ENCODE data around the gene IDH2. TPM values are rescaled to one million over a fixed set of nuclear protein-coding genes. Genes with fewer than 3 reads are reported as not detected.
"Not testable (repeated sequence)": the region's sequence is repeated elsewhere in the genome, so short reads cannot be mapped to it uniquely, and the experiment has no call there.

Gene IDH2
- total RNA-seq, 4 donors from 2014 or later = 15.7 to 41.4 (median 20.3) TPM

DNA sequence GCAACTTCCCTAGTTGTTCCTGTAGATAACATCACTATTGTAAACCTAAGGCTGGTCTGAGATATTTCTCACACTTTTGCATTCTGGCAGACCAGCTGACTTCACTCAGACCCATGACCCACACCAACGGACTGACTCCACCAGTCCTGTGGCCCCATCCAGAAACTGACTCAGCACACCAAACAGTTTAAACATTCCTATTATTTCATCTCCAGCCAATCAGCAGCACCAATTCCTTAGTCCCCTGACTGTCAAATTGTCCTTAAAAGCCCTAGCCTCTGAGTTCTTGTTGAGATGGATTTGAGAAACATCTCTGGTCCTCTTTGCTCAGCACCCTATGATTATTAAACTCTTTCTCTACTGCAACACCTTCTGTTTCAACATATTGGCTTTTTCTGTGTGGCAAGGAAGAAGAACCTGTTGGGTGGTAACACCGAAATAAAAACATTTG, 12.2 kb upstream of the IDH2 start:
- no peak for DNase-seq (ENCODE audit: low spot score in 2 of 2)
- Histone ChIP-seq H3K36me3 (no peaks in the 10 kb centered on the region), H3K9me3 (peaks cover 0 to 22% (median 2%) of the 10 kb centered on the region in 4 donors), H3K27ac (no peak overlapping the region), H3K27me3 (no peaks in the 10 kb centered on the region), H3K4me3 (no peak overlapping the region), H3K4me1 (no peaks in the 10 kb centered on the region)
- whole genome bisulfite sequencing, 2 donors = 41 to 70% methylated on average over 2 of the region's 2 CpGs
- TF ChIP-seq, protein P1, sequence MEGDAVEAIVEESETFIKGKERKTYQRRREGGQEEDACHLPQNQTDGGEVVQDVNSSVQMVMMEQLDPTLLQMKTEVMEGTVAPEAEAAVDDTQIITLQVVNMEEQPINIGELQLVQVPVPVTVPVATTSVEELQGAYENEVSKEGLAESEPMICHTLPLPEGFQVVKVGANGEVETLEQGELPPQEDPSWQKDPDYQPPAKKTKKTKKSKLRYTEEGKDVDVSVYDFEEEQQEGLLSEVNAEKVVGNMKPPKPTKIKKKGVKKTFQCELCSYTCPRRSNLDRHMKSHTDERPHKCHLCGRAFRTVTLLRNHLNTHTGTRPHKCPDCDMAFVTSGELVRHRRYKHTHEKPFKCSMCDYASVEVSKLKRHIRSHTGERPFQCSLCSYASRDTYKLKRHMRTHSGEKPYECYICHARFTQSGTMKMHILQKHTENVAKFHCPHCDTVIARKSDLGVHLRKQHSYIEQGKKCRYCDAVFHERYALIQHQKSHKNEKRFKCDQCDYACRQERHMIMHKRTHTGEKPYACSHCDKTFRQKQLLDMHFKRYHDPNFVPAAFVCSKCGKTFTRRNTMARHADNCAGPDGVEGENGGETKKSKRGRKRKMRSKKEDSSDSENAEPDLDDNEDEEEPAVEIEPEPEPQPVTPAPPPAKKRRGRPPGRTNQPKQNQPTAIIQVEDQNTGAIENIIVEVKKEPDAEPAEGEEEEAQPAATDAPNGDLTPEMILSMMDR (IDR thresholded peaks at IDR 0.05) = no peak
- TF ChIP-seq EP300 (IDR thresholded peaks at IDR 0.05) (no peak), POLR2A (IDR thresholded peaks at IDR 0.05) (no peak)

DNA sequence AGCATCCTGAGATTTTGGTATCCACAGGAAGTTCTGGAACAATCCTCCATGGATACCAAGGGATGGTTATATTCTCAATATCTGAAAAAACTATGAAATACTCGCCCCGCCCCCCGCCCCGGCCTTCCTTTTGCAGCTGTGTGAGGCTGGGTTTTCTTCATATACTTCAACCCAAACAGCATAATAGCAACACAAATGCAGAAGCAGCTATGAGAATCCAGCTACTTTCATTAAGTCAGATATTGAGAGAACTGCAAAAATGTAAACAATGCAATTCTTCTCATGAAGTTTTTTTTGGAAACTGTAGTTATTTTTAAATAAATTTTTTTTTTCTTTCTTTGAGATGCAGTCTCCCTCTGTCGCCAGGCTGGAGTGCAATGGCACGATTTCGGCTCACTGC, 10.9 kb upstream of the IDH2 start:
- no peaks in the 10 kb centered on the region for H3K4me1 ChIP-seq
- no peaks in the 10 kb centered on the region for H3K36me3 ChIP-seq
- peaks cover 0 to 22% (median 2%) of the 10 kb centered on the region in 4 donors for H3K9me3 ChIP-seq
- no peak for DNase-seq (ENCODE audit: low spot score in 2 of 2)
- H3K27ac ChIP-seq = no peak overlapping the region
- WGBS, 2 donors = 59 to 74% methylated on average over 7 of the region's 7 CpGs
- no peaks in the 10 kb centered on the region for H3K27me3 ChIP-seq
- H3K4me3 ChIP-seq = no peak overlapping the region
- TF ChIP-seq, protein P1 (IDR thresholded peaks at IDR 0.05) = no peak
- TF ChIP-seq EP300 (IDR thresholded peaks at IDR 0.05) (no peak), POLR2A (IDR thresholded peaks at IDR 0.05) (no peak)

DNA sequence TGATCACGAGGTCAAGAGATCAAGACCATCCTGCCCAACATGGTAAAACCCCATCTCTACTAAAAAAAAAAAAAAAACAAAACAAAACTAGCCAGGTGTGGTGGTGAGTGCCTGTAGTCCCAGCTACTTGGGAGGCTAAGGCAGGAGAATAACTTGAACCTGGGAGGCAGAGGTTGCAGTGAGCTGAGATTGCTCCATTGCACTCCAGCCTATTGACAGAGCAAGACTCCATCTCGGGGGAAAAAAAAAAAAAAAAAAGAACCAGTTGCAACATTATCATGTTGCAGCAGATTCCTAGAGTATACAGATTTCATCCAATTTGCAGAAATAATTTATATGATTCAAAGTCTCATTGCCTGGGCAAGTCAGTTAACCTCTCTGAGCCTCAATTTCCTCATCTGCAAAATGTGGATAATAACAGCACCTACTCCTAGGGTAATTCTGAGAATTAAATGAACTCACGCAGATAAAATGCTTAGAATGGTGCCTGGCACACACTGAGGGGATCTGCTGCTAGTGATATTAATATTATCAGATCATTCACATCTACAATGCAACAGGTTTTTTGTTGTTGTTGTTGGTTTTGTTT, 7.0 kb upstream of the IDH2 start:
- not testable (repeated sequence) for H3K4me1 ChIP-seq; DNase-seq (ENCODE audit: low spot score in 2 of 2)
- WGBS, 2 donors = 61 to 74% methylated on average over 3 of the region's 3 CpGs

DNA sequence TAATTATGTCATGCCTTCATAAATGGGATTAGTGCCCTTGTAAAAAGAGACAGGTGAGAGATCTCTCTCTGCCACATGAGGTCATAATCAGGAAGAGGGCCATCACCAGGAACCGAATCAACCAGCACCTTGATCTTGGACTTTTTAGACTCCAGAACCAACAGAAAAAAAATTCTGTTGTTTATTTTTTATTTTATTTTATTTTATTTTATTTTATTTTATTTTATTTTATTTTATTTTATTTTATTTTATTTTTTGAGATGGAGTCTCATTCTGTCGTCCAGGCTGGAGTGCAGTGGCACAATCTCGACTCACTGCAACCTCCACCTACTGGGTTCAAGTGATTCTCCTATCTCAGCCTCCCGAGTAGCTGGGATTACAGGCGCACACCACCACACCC, 5.8 kb upstream of the IDH2 start:
- H3K27ac ChIP-seq; H3K36me3 ChIP-seq; H3K9me3 ChIP-seq; H3K4me3 ChIP-seq; H3K4me1 ChIP-seq; DNase-seq (ENCODE audit: low spot score in 2 of 2); H3K27me3 ChIP-seq: not testable (repeated sequence)
- 88 to 99% methylated on average over 5 of the region's 5 CpGs for WGBS, 2 donors

More for the DNA sequence above, 7.0 kb upstream of the IDH2 start:
- not testable (repeated sequence) for H3K9me3 ChIP-seq, H3K36me3 ChIP-seq, H3K27ac ChIP-seq, H3K27me3 ChIP-seq, H3K4me3 ChIP-seq

DNA sequence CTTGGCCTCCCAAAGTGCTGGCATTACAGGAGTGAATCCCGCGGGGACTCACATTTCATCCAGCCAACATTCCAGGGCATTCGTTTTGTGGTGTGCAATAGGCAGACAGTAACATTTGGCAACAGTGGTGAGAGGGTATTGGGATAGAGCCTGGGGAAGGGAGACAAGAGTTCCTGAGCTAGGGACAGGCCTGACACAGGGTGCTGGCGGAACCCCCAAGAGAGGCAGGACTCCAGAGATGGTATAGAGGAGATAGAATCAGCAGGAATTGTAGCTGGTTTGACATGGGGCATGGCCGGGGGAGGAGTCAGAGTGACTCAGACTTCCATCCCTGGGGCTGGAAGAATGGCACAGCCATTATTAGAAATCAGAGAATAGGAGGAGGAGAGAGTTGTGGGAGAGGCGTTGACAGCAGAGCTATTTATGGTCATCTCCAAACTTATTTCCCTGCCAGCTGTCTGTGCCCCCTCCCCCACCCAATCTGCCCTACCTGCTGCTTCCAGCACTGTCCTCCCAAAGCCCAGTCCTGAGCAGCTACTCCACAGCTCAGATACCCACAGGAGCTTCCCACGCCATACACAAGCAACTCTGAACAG, 4.4 kb upstream of the IDH2 start:
- no peak overlapping the region for H3K4me3 ChIP-seq
- H3K27ac ChIP-seq = no peak overlapping the region
- H3K36me3 ChIP-seq = no peaks in the 10 kb centered on the region
- no peaks in the 10 kb centered on the region for H3K9me3 ChIP-seq
- H3K4me1 ChIP-seq = peaks cover 0 to 15% (median 3%) of the 10 kb centered on the region in 4 donors
- WGBS, 2 donors = 66 to 67% methylated on average over 7 of the region's 7 CpGs
- no peak for DNase-seq (ENCODE audit: low spot score in 2 of 2)
- no peaks in the 10 kb centered on the region for H3K27me3 ChIP-seq
- TF ChIP-seq, protein P1 (IDR thresholded peaks at IDR 0.05) = no peak
- TF ChIP-seq POLR2A (IDR thresholded peaks at IDR 0.05) = no peak
- no peak for TF ChIP-seq EP300 (IDR thresholded peaks at IDR 0.05)

DNA sequence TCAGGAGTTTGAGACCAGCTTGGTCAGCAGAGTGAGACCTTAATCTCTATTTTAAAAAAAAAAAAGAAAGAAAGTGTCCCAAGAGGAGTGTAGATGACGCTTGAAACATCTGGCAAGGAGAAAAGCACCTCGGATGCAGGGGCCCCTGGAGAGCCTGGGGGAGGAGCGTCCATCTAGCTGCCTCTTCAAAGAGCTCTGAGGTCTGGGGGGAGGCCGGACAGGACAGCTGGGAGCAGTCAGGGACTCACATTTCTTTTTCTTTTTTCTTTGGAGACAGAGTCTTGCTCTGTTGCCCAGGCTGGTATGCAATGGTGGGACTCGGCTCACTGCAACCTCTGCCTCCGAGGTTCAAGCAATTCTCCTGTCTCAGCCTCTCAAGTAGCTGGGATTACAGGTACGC, 3.3 kb upstream of the IDH2 start:
- Histone ChIP-seq H3K9me3 (no peaks in the 10 kb centered on the region), H3K4me3 (no peak overlapping the region), H3K4me1 (peaks cover 0 to 26% (median 10%) of the 10 kb centered on the region in 4 donors), H3K27me3 (no peaks in the 10 kb centered on the region), H3K27ac (no peak overlapping the region), H3K36me3 (no peaks in the 10 kb centered on the region)
- TF ChIP-seq EP300 (IDR thresholded peaks at IDR 0.05) (no peak), POLR2A (IDR thresholded peaks at IDR 0.05) (no peak)
- TF ChIP-seq, protein P1 (IDR thresholded peaks at IDR 0.05) = no peak
- no peak for DNase-seq (ENCODE audit: low spot score in 2 of 2)
- WGBS, 2 donors = 84 to 89% methylated on average over 7 of the region's 7 CpGs

All from tibial nerve (tissue), 4 donors.